Measurements from ENCODE around the gene AADACL3.

The AADACL3 gene

GRCh38 chr1:12703821-12704451, 12.0 kb upstream of the AADACL3 start:
- H3K4me3 ChIP-seq (ENCODE audit: low read depth, low read length), result no peak overlapping the region
- no peak for DNase-seq
- TF ChIP-seq CTCF (IDR thresholded peaks at IDR 0.05; ENCODE audit: low read depth, low read length), result no peak

GRCh38 chr1:12706061-12706460, 9.8 kb upstream of the AADACL3 start:
- Histone ChIP-seq H3K36me3 (no peaks in the 10 kb centered on the region), H3K4me3 (ENCODE audit: low read depth, low read length) (no peak overlapping the region), H3K9me3 (no peaks in the 10 kb centered on the region), H3K27me3 (no peaks in the 10 kb centered on the region), H3K4me1 (no peaks in the 10 kb centered on the region)
- DNase-seq, result no peak
- TF ChIP-seq CTCF (IDR thresholded peaks at IDR 0.05; ENCODE audit: low read depth, low read length), result no peak

More at GRCh38 chr1:12703821-12704451, 12.0 kb upstream of the AADACL3 start:
- no peaks in the 10 kb centered on the region for H3K36me3 ChIP-seq
- H3K4me1 ChIP-seq, result no peaks in the 10 kb centered on the region
- H3K27me3 ChIP-seq, result no peaks in the 10 kb centered on the region
- no peaks in the 10 kb centered on the region for H3K9me3 ChIP-seq

GRCh38 chr1:12708396-12709090, 7.4 kb upstream of the AADACL3 start:
- Histone ChIP-seq H3K27me3 (no peaks in the 10 kb centered on the region), H3K9me3 (no peaks in the 10 kb centered on the region), H3K36me3 (no peaks in the 10 kb centered on the region), H3K4me3 (ENCODE audit: low read depth, low read length) (no peak overlapping the region), H3K4me1 (no peaks in the 10 kb centered on the region)
- TF ChIP-seq CTCF (IDR thresholded peaks at IDR 0.05; ENCODE audit: low read depth, low read length), result no peak
- no peak for DNase-seq

- no peak for DNase-seq
- H3K36me3 ChIP-seq, result no peaks in the 10 kb centered on the region
- TF ChIP-seq CTCF (IDR thresholded peaks at IDR 0.05; ENCODE audit: low read depth, low read length), result no peak
- H3K4me1 ChIP-seq, result no peaks in the 10 kb centered on the region
- H3K27me3 ChIP-seq, result no peaks in the 10 kb centered on the region
- H3K9me3 ChIP-seq, result no peaks in the 10 kb centered on the region
- no peak overlapping the region for H3K4me3 ChIP-seq (ENCODE audit: low read depth, low read length)
Observed at GRCh38 chr1:12709091-12709491, 6.8 kb upstream of the AADACL3 start.

- no peak for DNase-seq
- TF ChIP-seq CTCF (IDR thresholded peaks at IDR 0.05; ENCODE audit: low read depth, low read length), result no peak
- H3K27me3 ChIP-seq, result no peaks in the 10 kb centered on the region
- H3K9me3 ChIP-seq, result no peaks in the 10 kb centered on the region
- H3K4me1 ChIP-seq, result no peaks in the 10 kb centered on the region
- no peak overlapping the region for H3K4me3 ChIP-seq (ENCODE audit: low read depth, low read length)
- no peaks in the 10 kb centered on the region for H3K36me3 ChIP-seq
Observed at GRCh38 chr1:12709696-12710095, 6.2 kb upstream of the AADACL3 start.

- H3K9me3 ChIP-seq, result no peaks in the 10 kb centered on the region
- no peak for DNase-seq
Observed at GRCh38 chr1:12711536-12711935, 4.4 kb upstream of the AADACL3 start.

More at GRCh38 chr1:12711536-12711935, 4.4 kb upstream of the AADACL3 start:
- H3K4me3 ChIP-seq (ENCODE audit: low read depth, low read length), result no peak overlapping the region
- H3K36me3 ChIP-seq, result no peaks in the 10 kb centered on the region
- TF ChIP-seq CTCF (IDR thresholded peaks at IDR 0.05; ENCODE audit: low read depth, low read length), result no peak
- no peaks in the 10 kb centered on the region for H3K27me3 ChIP-seq
- H3K4me1 ChIP-seq, result no peaks in the 10 kb centered on the region
